ENCODE data around the gene WDR90.
"Not testable (repeated sequence)": the region's sequence is repeated elsewhere in the genome, so short reads cannot be mapped to it uniquely, and the experiment has no call there.

The WDR90 gene

GRCh38 chr16:704552-705380 lies 55.6 kb downstream of the WDR90 start:
- DNase-seq (ENCODE audit: low read depth in 3 of 3, low spot score in 1 of 3) = no peak

- no peak for DNase-seq (ENCODE audit: low read depth in 3 of 3, low spot score in 1 of 3)
These were observed 56.4 kb downstream of the WDR90 start, which contains the start of gene FBXL16 for GRCh38 chr16:705431-706188. TSS of gene FBXL16 (minus strand) at chr16:705801. CDS start at chr16:697405, 8,396 bp downstream.

- DNase-seq (ENCODE audit: low read depth in 3 of 3, low spot score in 1 of 3) = no peak
These were observed 57.3 kb downstream of the WDR90 start for GRCh38 chr16:706189-707061.

GRCh38 chr16:707062-707538 lies 57.9 kb downstream of the WDR90 start:
- DNase-seq (ENCODE audit: low read depth in 3 of 3, low spot score in 1 of 3) = no peak

- DNase-seq (ENCODE audit: low read depth in 3 of 3, low spot score in 1 of 3) = no peak
These were observed 58.9 kb downstream of the WDR90 start for GRCh38 chr16:708019-708418.

- no peak for DNase-seq (ENCODE audit: low read depth in 3 of 3, low spot score in 1 of 3)
These were observed 59.8 kb downstream of the WDR90 start for GRCh38 chr16:708959-709358.

GRCh38 chr16:709566-710499 lies 60.7 kb downstream of the WDR90 start:
- DNase-seq (ENCODE audit: low read depth in 3 of 3, low spot score in 1 of 3) = no peak

GRCh38 chr16:710500-711075 lies 61.4 kb downstream of the WDR90 start:
- DNase-seq (ENCODE audit: low read depth in 3 of 3, low spot score in 1 of 3) = no peak

- no peak for DNase-seq (ENCODE audit: low read depth in 3 of 3, low spot score in 1 of 3)
These were observed 61.9 kb downstream of the WDR90 start for GRCh38 chr16:711084-711483.

GRCh38 chr16:711548-712320 lies 62.6 kb downstream of the WDR90 start:
- DNase-seq (ENCODE audit: low read depth in 3 of 3, low spot score in 1 of 3) = peak; percentile 53 to 77 (median 68)

GRCh38 chr16:712740-713250 lies 63.6 kb downstream of the WDR90 start:
- not testable (repeated sequence) for DNase-seq (ENCODE audit: low read depth in 3 of 3, low spot score in 1 of 3)

GRCh38 chr16:714079-714478 lies 64.9 kb downstream of the WDR90 start:
- DNase-seq (ENCODE audit: low read depth in 3 of 3, low spot score in 1 of 3) = no peak

GRCh38 chr16:714558-715476 lies 65.7 kb downstream of the WDR90 start, which contains the start of gene METRN:
TSS of gene METRN (plus strand) at chr16:715118. CDS start at chr16:715290, 172 bp downstream.
- peak; percentile 74 to 88 (median 75) for DNase-seq (ENCODE audit: low read depth in 3 of 3, low spot score in 1 of 3)

- no peak for DNase-seq (ENCODE audit: low read depth in 3 of 3, low spot score in 1 of 3)
These were observed 66.5 kb downstream of the WDR90 start for GRCh38 chr16:715477-716199.

GRCh38 chr16:716200-716568 lies 67.0 kb downstream of the WDR90 start:
- no peak for DNase-seq (ENCODE audit: low read depth in 3 of 3, low spot score in 1 of 3)

GRCh38 chr16:716768-717325 lies 67.7 kb downstream of the WDR90 start:
- DNase-seq (ENCODE audit: low read depth in 3 of 3, low spot score in 1 of 3) = no peak

Data from stimulated activated CD4-positive, alpha-beta T cell treated with anti-CD3 and anti-CD28 coated beads, TNF-alpha, amount 100 ng/mL, for 1 hour (primary cell).